Measurements from ENCODE around the gene KCNN3.

KCNN3 gene

GRCh38 chr1:154725865-154726264 is 144.2 kb downstream of the KCNN3 start:
- H3K4me1 ChIP-seq (ENCODE audit: insufficient read depth, low read length), result peaks cover 41% of the 10 kb centered on the region
- no peak overlapping the region for H3K4me3 ChIP-seq (ENCODE audit: low read length)
- H2AFZ ChIP-seq (ENCODE audit: low read depth, low read length), result no peak overlapping the region
- H3K9me3 ChIP-seq (ENCODE audit: low read length), result no peaks in the 10 kb centered on the region
- H3K27me3 ChIP-seq (ENCODE audit: insufficient read depth, low read length), result no peaks in the 10 kb centered on the region
- H3K36me3 ChIP-seq (ENCODE audit: insufficient read depth, low read length), result no peaks in the 10 kb centered on the region

- H3K4me3 ChIP-seq (ENCODE audit: low read length), result no peak overlapping the region
- no peaks in the 10 kb centered on the region for H3K36me3 ChIP-seq (ENCODE audit: insufficient read depth, low read length)
- peaks cover 10% of the 10 kb centered on the region for H3K4me1 ChIP-seq (ENCODE audit: insufficient read depth, low read length)
- H2AFZ ChIP-seq (ENCODE audit: low read depth, low read length), result no peak overlapping the region
- no peaks in the 10 kb centered on the region for H3K9me3 ChIP-seq (ENCODE audit: low read length)
- H3K27me3 ChIP-seq (ENCODE audit: insufficient read depth, low read length), result no peaks in the 10 kb centered on the region
These were observed 149.5 kb downstream of the KCNN3 start for GRCh38 chr1:154720328-154721297.

- Histone ChIP-seq H3K36me3 (ENCODE audit: insufficient read depth, low read length) (no peaks in the 10 kb centered on the region), H3K4me1 (ENCODE audit: insufficient read depth, low read length) (peaks cover 10% of the 10 kb centered on the region), H2AFZ (ENCODE audit: low read depth, low read length) (no peak overlapping the region), H3K9me3 (ENCODE audit: low read length) (no peaks in the 10 kb centered on the region), H3K4me3 (ENCODE audit: low read length) (no peak overlapping the region), H3K27me3 (ENCODE audit: insufficient read depth, low read length) (no peaks in the 10 kb centered on the region)
These were observed 150.3 kb downstream of the KCNN3 start for GRCh38 chr1:154719586-154720327.

GRCh38 chr1:154718566-154718965 is 151.5 kb downstream of the KCNN3 start:
- Histone ChIP-seq H3K36me3 (ENCODE audit: insufficient read depth, low read length) (no peaks in the 10 kb centered on the region), H3K4me1 (ENCODE audit: insufficient read depth, low read length) (peaks cover under 1% of the 10 kb centered on the region), H2AFZ (ENCODE audit: low read depth, low read length) (no peak overlapping the region), H3K4me3 (ENCODE audit: low read length) (no peak overlapping the region), H3K27me3 (ENCODE audit: insufficient read depth, low read length) (no peaks in the 10 kb centered on the region), H3K9me3 (ENCODE audit: low read length) (no peaks in the 10 kb centered on the region)

- no peak overlapping the region for H3K4me3 ChIP-seq (ENCODE audit: low read length)
- no peak overlapping the region for H2AFZ ChIP-seq (ENCODE audit: low read depth, low read length)
- H3K4me1 ChIP-seq (ENCODE audit: insufficient read depth, low read length), result no peaks in the 10 kb centered on the region
- no peaks in the 10 kb centered on the region for H3K27me3 ChIP-seq (ENCODE audit: insufficient read depth, low read length)
- H3K36me3 ChIP-seq (ENCODE audit: insufficient read depth, low read length), result no peaks in the 10 kb centered on the region
- no peaks in the 10 kb centered on the region for H3K9me3 ChIP-seq (ENCODE audit: low read length)
These were observed 152.6 kb downstream of the KCNN3 start for GRCh38 chr1:154717528-154717924.

- Histone ChIP-seq H3K9me3 (ENCODE audit: low read length) (no peaks in the 10 kb centered on the region), H3K36me3 (ENCODE audit: insufficient read depth, low read length) (no peaks in the 10 kb centered on the region)
These were observed 153.2 kb downstream of the KCNN3 start for GRCh38 chr1:154716614-154717527.

GRCh38 chr1:154716011-154716410 is 154.1 kb downstream of the KCNN3 start:
- Histone ChIP-seq H3K36me3 (ENCODE audit: insufficient read depth, low read length) (no peaks in the 10 kb centered on the region), H2AFZ (ENCODE audit: low read depth, low read length) (no peak overlapping the region), H3K9me3 (ENCODE audit: low read length) (no peaks in the 10 kb centered on the region), H3K4me1 (ENCODE audit: insufficient read depth, low read length) (no peaks in the 10 kb centered on the region), H3K4me3 (ENCODE audit: low read length) (no peak overlapping the region), H3K27me3 (ENCODE audit: insufficient read depth, low read length) (no peaks in the 10 kb centered on the region)

More at GRCh38 chr1:154716614-154717527, 153.2 kb downstream of the KCNN3 start:
- no peaks in the 10 kb centered on the region for H3K27me3 ChIP-seq (ENCODE audit: insufficient read depth, low read length)
- no peaks in the 10 kb centered on the region for H3K4me1 ChIP-seq (ENCODE audit: insufficient read depth, low read length)
- H2AFZ ChIP-seq (ENCODE audit: low read depth, low read length), result no peak overlapping the region
- H3K4me3 ChIP-seq (ENCODE audit: low read length), result no peak overlapping the region

GRCh38 chr1:154715385-154715784 is 154.7 kb downstream of the KCNN3 start:
- Histone ChIP-seq H3K9me3 (ENCODE audit: low read length) (no peaks in the 10 kb centered on the region), H2AFZ (ENCODE audit: low read depth, low read length) (no peak overlapping the region), H3K36me3 (ENCODE audit: insufficient read depth, low read length) (no peaks in the 10 kb centered on the region), H3K4me1 (ENCODE audit: insufficient read depth, low read length) (peaks cover under 1% of the 10 kb centered on the region), H3K27me3 (ENCODE audit: insufficient read depth, low read length) (no peaks in the 10 kb centered on the region), H3K4me3 (ENCODE audit: low read length) (no peak overlapping the region)

GRCh38 chr1:154714638-154715037 is 155.4 kb downstream of the KCNN3 start:
- H3K9me3 ChIP-seq (ENCODE audit: low read length), result no peaks in the 10 kb centered on the region
- no peak overlapping the region for H2AFZ ChIP-seq (ENCODE audit: low read depth, low read length)
- H3K4me3 ChIP-seq (ENCODE audit: low read length), result no peak overlapping the region
- H3K27me3 ChIP-seq (ENCODE audit: insufficient read depth, low read length), result no peaks in the 10 kb centered on the region
- H3K4me1 ChIP-seq (ENCODE audit: insufficient read depth, low read length), result peaks cover 8% of the 10 kb centered on the region
- no peaks in the 10 kb centered on the region for H3K36me3 ChIP-seq (ENCODE audit: insufficient read depth, low read length)

GRCh38 chr1:154714052-154714623 is 155.9 kb downstream of the KCNN3 start:
- Histone ChIP-seq H3K36me3 (ENCODE audit: insufficient read depth, low read length) (no peaks in the 10 kb centered on the region), H3K4me1 (ENCODE audit: insufficient read depth, low read length) (peaks cover 12% of the 10 kb centered on the region), H3K4me3 (ENCODE audit: low read length) (no peak overlapping the region), H3K9me3 (ENCODE audit: low read length) (no peaks in the 10 kb centered on the region), H3K27me3 (ENCODE audit: insufficient read depth, low read length) (no peaks in the 10 kb centered on the region), H2AFZ (ENCODE audit: low read depth, low read length) (no peak overlapping the region)

GRCh38 chr1:154713005-154713404 is 157.1 kb downstream of the KCNN3 start:
- Histone ChIP-seq H3K4me3 (ENCODE audit: low read length) (no peak overlapping the region), H3K36me3 (ENCODE audit: insufficient read depth, low read length) (no peaks in the 10 kb centered on the region), H2AFZ (ENCODE audit: low read depth, low read length) (no peak overlapping the region), H3K27me3 (ENCODE audit: insufficient read depth, low read length) (no peaks in the 10 kb centered on the region), H3K4me1 (ENCODE audit: insufficient read depth, low read length) (peaks cover 12% of the 10 kb centered on the region), H3K9me3 (ENCODE audit: low read length) (no peaks in the 10 kb centered on the region)

- Histone ChIP-seq H3K4me1 (ENCODE audit: insufficient read depth, low read length) (peaks cover 12% of the 10 kb centered on the region), H3K4me3 (ENCODE audit: low read length) (no peak overlapping the region), H3K27me3 (ENCODE audit: insufficient read depth, low read length) (no peaks in the 10 kb centered on the region), H2AFZ (ENCODE audit: low read depth, low read length) (no peak overlapping the region), H3K9me3 (ENCODE audit: low read length) (no peaks in the 10 kb centered on the region), H3K36me3 (ENCODE audit: insufficient read depth, low read length) (no peaks in the 10 kb centered on the region)
These were observed 157.8 kb downstream of the KCNN3 start for GRCh38 chr1:154712166-154712810.

Data from neuron (in vitro differentiated cells).